Breast epithelium (tissue), 4 donors: ENCODE measurements around the gene RASAL1. TPM values are rescaled to one million over a fixed set of nuclear protein-coding genes. Genes with fewer than 3 reads are reported as not detected.

ENCODE experiments used
- DNase-seq, 2 donors: peaks; one replicate each; pipeline ENCODE4 v3.0.0-alpha.2; 2019; ENCODE audit warnings: low spot score in 2 of 2
- H3K27ac ChIP-seq, 2 donors: fragments of 200-600 bp; sonication (generic) in 1 of 2; one replicate each; pipeline ENCODE4 v1.5.1; 2016 to 2019; ENCODE audit warnings: mild to moderate bottlenecking in 1 of 2
- H3K27me3 ChIP-seq, 2 donors: fragments of 200-600 bp; sonication (generic) in 1 of 2; one replicate each; pipeline versions ENCODE4 v1.5.1 to v1.6.0; 2017 to 2019; ENCODE audit warnings: control low read depth in 1 of 2, mild to moderate bottlenecking in 1 of 2
- H3K36me3 ChIP-seq: fragments of 200-600 bp; one replicate; pipeline ENCODE4 v1.5.1; 2019
- H3K4me1 ChIP-seq, 2 donors: fragments of 200-600 bp; sonication (generic); one replicate each; pipeline ENCODE4 v1.5.1; 2016 to 2019; ENCODE audit warnings: control low read depth in 1 of 2
- H3K4me3 ChIP-seq, 3 donors: fragments of 200-600 bp; sonication (generic); 1 replicate in 2 of 3; 2 replicates in 1 of 3; pipeline ENCODE4 v1.5.1; 2016 to 2019; ENCODE audit warnings: mild to moderate bottlenecking in 3 of 3, moderate library complexity in 2 of 3
- H3K9me3 ChIP-seq, 2 donors: fragments of 200-600 bp; sonication (generic) in 1 of 2; one replicate each; pipeline ENCODE4 v1.5.1; 2016 to 2019; ENCODE audit warnings: control low read depth in 1 of 2
- POLR2A ChIP-seq: fragments of 450-650 bp; IDR thresholded peaks from one replicate; pipeline ENCODE4 v1.6.1; 2016; ENCODE audit warnings: antibody characterized with exemption, mild to moderate bottlenecking, moderate library complexity
- POLR2AphosphoS5 ChIP-seq, 3 donors: sonication (generic); formaldehyde crosslinking; IDR thresholded peaks; one replicate each; pipeline ENCODE4 v1.6.1; 2017; ENCODE audit warnings: antibody characterized with exemption in 3 of 3
- intact Hi-C: fragments of 100-400 bp; cut with DNase I; formaldehyde crosslinking; loops from one replicate; pipeline ENCODE4 v1.15.1; 2023; ENCODE audit warnings: low total_unique reads
- total RNA-seq, 3 donors: library from RNA; depleted of rRNA; stranded (reverse); fragments of >200 nt; gene quantifications; one replicate each; pipeline ENCODE4 v1.1.0, GENCODE V29; 2016
- TF ChIP-seq, protein P1 (sequence below), 3 donors: fragments of 450-650 bp; IDR thresholded peaks; one replicate each; pipeline ENCODE4 v1.5.1; 2016 to 2017; ENCODE audit warnings: antibody characterized with exemption in 3 of 3, mild to moderate bottlenecking in 3 of 3, moderate library complexity in 3 of 3

RASAL1 gene
- total RNA-seq, 3 donors from 2014 or later = 1.3 to 6.7 TPM; not detected in 1

DNA sequence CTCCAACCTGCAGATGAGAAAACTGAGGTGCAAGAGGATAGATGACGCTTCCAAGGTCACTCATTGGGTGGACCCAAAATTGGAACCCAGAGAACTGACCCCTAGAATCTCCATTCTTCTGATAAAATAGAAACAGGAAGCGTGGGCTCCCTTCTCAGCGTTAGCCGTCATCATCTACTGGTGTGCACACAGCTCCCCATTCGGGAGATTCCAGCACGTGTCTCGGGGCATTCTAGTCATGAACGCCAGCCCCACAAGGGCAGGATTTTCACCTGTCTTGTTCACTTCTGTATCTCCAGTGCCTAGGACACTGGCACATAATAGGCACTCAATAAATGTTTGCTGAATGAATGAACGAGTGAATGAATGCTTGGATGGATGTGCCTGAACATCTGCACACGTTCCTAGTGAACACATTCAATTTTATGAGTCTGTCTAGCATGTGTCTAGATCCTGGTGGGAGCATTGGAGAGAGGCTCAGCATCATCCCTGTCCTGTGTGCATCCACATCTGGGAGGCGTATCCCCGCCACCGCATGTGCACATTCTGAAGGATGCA lies 30.5 kb downstream of the RASAL1 start:
- H3K27me3 ChIP-seq = no peaks in the 10 kb centered on the region
- no peaks in the 10 kb centered on the region for H3K9me3 ChIP-seq
- no peaks in the 10 kb centered on the region for H3K36me3 ChIP-seq
- no peak overlapping the region for H3K27ac ChIP-seq
- intact Hi-C loops = no loop called here
- no peak for DNase-seq
- H3K4me3 ChIP-seq = no peak overlapping the region
- no peaks in the 10 kb centered on the region for H3K4me1 ChIP-seq
- TF ChIP-seq, protein P1, sequence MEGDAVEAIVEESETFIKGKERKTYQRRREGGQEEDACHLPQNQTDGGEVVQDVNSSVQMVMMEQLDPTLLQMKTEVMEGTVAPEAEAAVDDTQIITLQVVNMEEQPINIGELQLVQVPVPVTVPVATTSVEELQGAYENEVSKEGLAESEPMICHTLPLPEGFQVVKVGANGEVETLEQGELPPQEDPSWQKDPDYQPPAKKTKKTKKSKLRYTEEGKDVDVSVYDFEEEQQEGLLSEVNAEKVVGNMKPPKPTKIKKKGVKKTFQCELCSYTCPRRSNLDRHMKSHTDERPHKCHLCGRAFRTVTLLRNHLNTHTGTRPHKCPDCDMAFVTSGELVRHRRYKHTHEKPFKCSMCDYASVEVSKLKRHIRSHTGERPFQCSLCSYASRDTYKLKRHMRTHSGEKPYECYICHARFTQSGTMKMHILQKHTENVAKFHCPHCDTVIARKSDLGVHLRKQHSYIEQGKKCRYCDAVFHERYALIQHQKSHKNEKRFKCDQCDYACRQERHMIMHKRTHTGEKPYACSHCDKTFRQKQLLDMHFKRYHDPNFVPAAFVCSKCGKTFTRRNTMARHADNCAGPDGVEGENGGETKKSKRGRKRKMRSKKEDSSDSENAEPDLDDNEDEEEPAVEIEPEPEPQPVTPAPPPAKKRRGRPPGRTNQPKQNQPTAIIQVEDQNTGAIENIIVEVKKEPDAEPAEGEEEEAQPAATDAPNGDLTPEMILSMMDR (IDR thresholded peaks at IDR 0.05) = no peak
- no peak for TF ChIP-seq POLR2A
- TF ChIP-seq POLR2AphosphoS5 (IDR thresholded peaks at IDR 0.05) = no peak

DNA sequence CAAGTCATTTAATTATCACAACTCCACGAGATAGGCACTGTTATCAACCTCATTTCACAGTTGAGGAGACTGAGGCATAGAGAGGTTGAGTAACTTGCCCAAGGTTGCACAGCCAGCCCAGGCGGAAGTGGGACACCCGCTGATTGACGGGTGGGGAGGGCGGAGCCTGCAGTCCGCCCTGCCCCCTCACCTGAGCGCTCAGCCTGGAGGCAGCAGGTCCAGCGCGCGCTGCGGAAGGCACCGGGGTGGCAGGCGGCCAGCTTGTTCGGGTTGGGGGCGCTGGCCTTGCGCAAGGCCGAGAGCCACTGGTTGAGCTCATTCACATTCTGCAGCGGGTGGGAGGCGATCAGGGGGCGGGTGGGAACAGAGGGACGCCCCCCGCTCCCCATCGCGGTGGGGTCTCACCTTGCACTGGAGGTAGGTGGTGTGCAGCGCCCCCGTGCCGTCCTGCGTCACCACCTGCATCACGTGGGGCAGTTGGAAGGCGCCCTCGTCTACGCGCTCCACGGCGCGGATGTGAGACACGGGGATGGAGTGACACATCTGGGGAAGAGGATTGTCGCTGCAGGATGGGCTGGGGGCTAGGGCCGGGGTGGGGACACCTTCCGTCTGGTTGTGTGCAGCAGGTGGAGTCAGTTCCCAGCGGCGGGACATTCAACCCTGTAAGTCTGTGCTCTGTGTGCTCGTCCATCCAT lies 31.7 kb downstream of the RASAL1 start:
- no peaks in the 10 kb centered on the region for H3K4me1 ChIP-seq
- no peaks in the 10 kb centered on the region for H3K36me3 ChIP-seq
- H3K4me3 ChIP-seq = peak overlapping the region in 2 of 3 donors; percentile 22 to 27
- no peaks in the 10 kb centered on the region for H3K27me3 ChIP-seq
- intact Hi-C loops = no loop called here
- DNase-seq = no peak
- no peak overlapping the region for H3K27ac ChIP-seq
- no peaks in the 10 kb centered on the region for H3K9me3 ChIP-seq
- TF ChIP-seq POLR2A = no peak
- no peak for TF ChIP-seq POLR2AphosphoS5 (IDR thresholded peaks at IDR 0.05)
- TF ChIP-seq, protein P1 (IDR thresholded peaks at IDR 0.05) = no peak

DNA sequence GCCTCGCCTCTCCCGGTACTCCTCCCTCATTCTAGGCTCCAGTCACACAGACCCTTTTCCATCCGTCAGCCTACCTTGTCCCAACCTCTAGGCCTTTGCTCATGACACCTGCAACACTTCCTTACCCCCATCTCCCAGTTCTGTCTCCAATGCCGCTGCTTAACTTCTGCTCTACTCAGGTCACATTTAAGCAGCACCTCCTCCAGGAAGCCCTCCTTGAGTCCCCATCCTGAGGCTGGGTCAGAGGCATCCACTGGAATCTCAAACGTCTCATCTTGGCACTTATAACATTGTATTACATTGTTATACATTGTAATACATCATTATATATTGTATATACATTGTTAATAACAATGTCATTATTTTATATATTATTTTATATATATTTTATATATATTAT lies 32.8 kb downstream of the RASAL1 start:
- no peaks in the 10 kb centered on the region for H3K36me3 ChIP-seq
- no peaks in the 10 kb centered on the region for H3K9me3 ChIP-seq
- TF ChIP-seq POLR2A = no peak
- no peak for TF ChIP-seq POLR2AphosphoS5 (IDR thresholded peaks at IDR 0.05)
- TF ChIP-seq, protein P1 (IDR thresholded peaks at IDR 0.05) = no peak
- no peaks in the 10 kb centered on the region for H3K4me1 ChIP-seq
- intact Hi-C loops = no loop called here
- no peak overlapping the region for H3K27ac ChIP-seq
- no peaks in the 10 kb centered on the region for H3K27me3 ChIP-seq
- DNase-seq = no peak
- no peak overlapping the region for H3K4me3 ChIP-seq

DNA sequence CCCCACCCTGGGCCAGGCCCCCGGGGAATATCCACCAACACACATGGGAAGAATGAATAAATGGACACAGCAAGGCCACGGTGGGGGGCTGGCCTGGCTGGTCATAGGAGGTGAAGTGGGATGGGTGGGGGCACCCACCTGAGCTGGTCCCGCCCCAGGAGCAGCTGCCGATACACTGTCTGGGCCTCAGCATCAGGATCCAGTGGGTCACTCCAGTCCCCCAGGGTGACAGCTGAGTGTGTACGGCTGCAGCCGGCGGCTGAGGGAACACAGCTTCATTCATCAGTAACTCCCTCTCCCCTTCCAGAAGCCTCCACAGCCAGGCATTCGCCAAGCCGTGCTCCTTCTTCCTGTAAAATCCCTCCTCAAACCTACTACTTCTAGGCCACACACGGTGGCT lies 33.8 kb downstream of the RASAL1 start:
- intact Hi-C loops = no loop called here
- Histone ChIP-seq H3K36me3 (no peaks in the 10 kb centered on the region), H3K27ac (no peak overlapping the region), H3K9me3 (no peaks in the 10 kb centered on the region), H3K4me3 (no peak overlapping the region), H3K27me3 (no peaks in the 10 kb centered on the region), H3K4me1 (no peaks in the 10 kb centered on the region)
- DNase-seq = no peak
- TF ChIP-seq POLR2AphosphoS5 (IDR thresholded peaks at IDR 0.05) (no peak), POLR2A (no peak)
- TF ChIP-seq, protein P1 (IDR thresholded peaks at IDR 0.05) = no peak

DNA sequence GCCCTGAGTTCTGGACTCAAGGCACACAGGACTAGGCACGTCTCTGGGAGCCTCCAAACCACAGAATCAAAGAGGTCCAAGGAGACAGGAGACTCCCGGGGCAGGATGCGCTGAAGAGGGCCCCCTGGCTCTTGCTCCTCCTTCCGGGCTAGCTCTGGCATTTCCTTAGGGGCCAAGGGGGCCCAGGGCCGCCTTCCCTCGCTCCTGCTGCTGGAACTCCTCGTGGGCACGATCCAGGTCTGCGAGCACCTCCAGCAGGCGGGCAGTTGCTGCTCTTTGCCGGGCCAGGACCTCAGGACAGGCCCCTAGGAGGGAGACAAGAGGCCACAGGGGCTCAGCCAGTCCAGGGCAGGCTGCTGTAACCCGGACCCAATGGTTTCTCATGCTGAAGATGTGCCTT lies 35.8 kb downstream of the RASAL1 start:
- Histone ChIP-seq H3K9me3 (no peaks in the 10 kb centered on the region), H3K4me1 (no peaks in the 10 kb centered on the region), H3K4me3 (no peak overlapping the region), H3K27ac (peak overlapping the region in 1 of 2 donors; percentile 68), H3K27me3 (no peaks in the 10 kb centered on the region), H3K36me3 (no peaks in the 10 kb centered on the region)
- DNase-seq = no peak
- no peak for TF ChIP-seq POLR2A
- intact Hi-C loops = no loop called here
